Measurements from ENCODE around the gene PSD4.

- TF ChIP-seq NFE2L2 (IDR thresholded peaks at IDR 0.05; ENCODE audit: low read depth, low read length) (no peak), CTCF (conservative IDR thresholded peaks at IDR 0.05; ENCODE audit: low read depth, low read length) (no peak), POLR2A (IDR thresholded peaks at IDR 0.05; ENCODE audit: low read depth, low read length) (no peak), MAZ (IDR thresholded peaks at IDR 0.05; ENCODE audit: borderline replicate concordance, low read depth, low read length) (no peak), CHD1 (IDR thresholded peaks at IDR 0.05; ENCODE audit: low read depth, low read length) (no peak), RFX5 (IDR thresholded peaks at IDR 0.05; ENCODE audit: low read depth, low read length) (no peak), CEBPB (IDR thresholded peaks at IDR 0.05; ENCODE audit: low read depth, low read length) (no peak), USF2 (IDR thresholded peaks at IDR 0.05; ENCODE audit: low read depth, low read length) (no peak)
Measured at GRCh38 chr2:113156278-113157117, 17.3 kb upstream of the PSD4 start.
